Loucy (cell line): ENCODE measurements around the gene GRID1.

Source experiments
- H2AFZ ChIP-seq: fragments of 200-600 bp; sonication (generic); 2 replicates; pipeline ENCODE4 v1.6.0; 2016; ENCODE audit warnings: antibody characterized with exemption, mild to moderate bottlenecking, low read length, moderate library complexity
- H3F3A ChIP-seq: fragments of 200-600 bp; 2 replicates; pipeline ENCODE4 v1.6.0; 2016; ENCODE audit warnings: antibody characterized with exemption, low read depth, mild to moderate bottlenecking
- H3K27me3 ChIP-seq: fragments of 200-600 bp; sonication (generic); 2 replicates; pipeline ENCODE4 v1.6.1; 2014; ENCODE audit warnings: low read length, mild to moderate bottlenecking; ENCODE audit not compliant: insufficient read depth, poor library complexity, severe bottlenecking
- H3K36me3 ChIP-seq: fragments of 200-600 bp; sonication (generic); 2 replicates; pipeline ENCODE4 v1.6.1; 2016; ENCODE audit warnings: low read length; ENCODE audit not compliant: insufficient read depth
- H3K4me1 ChIP-seq: fragments of 200-600 bp; sonication (generic); 2 replicates; pipeline ENCODE4 v1.5.1; 2014; ENCODE audit warnings: low read length, mild to moderate bottlenecking; ENCODE audit not compliant: insufficient read depth, poor library complexity, severe bottlenecking
- H3K4me2 ChIP-seq: fragments of 200-600 bp; sonication (generic); 2 replicates; pipeline ENCODE4 v1.6.0; 2014; ENCODE audit warnings: antibody characterized with exemption, low read length, low read depth, mild to moderate bottlenecking; ENCODE audit not compliant: poor library complexity, severe bottlenecking
- H3K4me3 ChIP-seq: fragments of 200-600 bp; sonication (generic); 2 replicates; pipeline ENCODE4 v1.5.1; 2014; ENCODE audit warnings: low read length, mild to moderate bottlenecking, mixed read lengths; ENCODE audit not compliant: poor library complexity, severe bottlenecking
- H3K79me2 ChIP-seq: fragments of 200-600 bp; sonication (generic); 2 replicates; pipeline ENCODE4 v1.6.1; 2014; ENCODE audit warnings: low read length; ENCODE audit not compliant: insufficient read depth
- H3K9ac ChIP-seq: fragments of 200-600 bp; sonication (generic); 2 replicates; pipeline ENCODE4 v1.6.0; 2014; ENCODE audit warnings: mild to moderate bottlenecking, low read depth, low read length, moderate library complexity; ENCODE audit not compliant: poor library complexity, severe bottlenecking
- H3K9me2 ChIP-seq: fragments of 200-600 bp; sonication (generic); replicated peaks from 2 replicates; pipeline ENCODE4 v1.6.1; 2016; ENCODE audit warnings: low read depth, low read length, mixed read lengths
- H3K9me3 ChIP-seq: fragments of 200-600 bp; sonication (generic); 2 replicates; pipeline ENCODE4 v1.6.1; 2014; ENCODE audit warnings: mild to moderate bottlenecking, antibody characterized with exemption, low read length, low read depth; ENCODE audit not compliant: insufficient read depth
- H4K20me1 ChIP-seq: fragments of 200-600 bp; sonication (generic); 2 replicates; pipeline ENCODE4 v1.6.0; 2014; ENCODE audit warnings: antibody characterized with exemption, low read length, mild to moderate bottlenecking; ENCODE audit not compliant: insufficient read depth, poor library complexity, severe bottlenecking
- CTCF ChIP-seq: fragments of 200-600 bp; sonication (generic); conservative IDR thresholded peaks from 2 replicates; pipeline ENCODE4 v1.5.1; 2014; ENCODE audit warnings: mild to moderate bottlenecking, antibody characterized with exemption, low read length
- EZH2phosphoT487 ChIP-seq: fragments of 200-600 bp; IDR thresholded peaks from 2 replicates; pipeline ENCODE4 v1.6.1; 2018; ENCODE audit warnings: antibody characterized with exemption, mild to moderate bottlenecking, moderate library complexity, borderline replicate concordance

Gene GRID1

GRCh38 chr10:85645053-85645452 is 721.5 kb downstream of the GRID1 start:
- Histone ChIP-seq H3K4me1 (no peaks in the 10 kb centered on the region), H2AFZ (no peak overlapping the region), H3K27me3 (no peaks in the 10 kb centered on the region), H3K4me2 (no peak overlapping the region), H3K9ac (no peak overlapping the region), H4K20me1 (no peaks in the 10 kb centered on the region), H3K36me3 (no peaks in the 10 kb centered on the region), H3K4me3 (no peak overlapping the region), H3K79me2 (no peaks in the 10 kb centered on the region), H3K9me3 (no peaks in the 10 kb centered on the region; the same call in 1 of the 2 replicates), H3F3A (no peaks in the 10 kb centered on the region), H3K9me2 (no peaks in the 10 kb centered on the region)
- TF ChIP-seq EZH2phosphoT487 (no peak), CTCF (no peak)

GRCh38 chr10:85643845-85644525 is 722.6 kb downstream of the GRID1 start:
- Histone ChIP-seq H3K79me2 (no peaks in the 10 kb centered on the region), H3K4me2 (no peak overlapping the region), H3K27me3 (no peaks in the 10 kb centered on the region), H3K9me3 (no peaks in the 10 kb centered on the region; the same call in 1 of the 2 replicates), H3F3A (no peaks in the 10 kb centered on the region), H3K4me1 (no peaks in the 10 kb centered on the region), H4K20me1 (no peaks in the 10 kb centered on the region), H3K9me2 (no peaks in the 10 kb centered on the region), H3K36me3 (no peaks in the 10 kb centered on the region), H2AFZ (no peak overlapping the region), H3K9ac (no peak overlapping the region), H3K4me3 (no peak overlapping the region)
- no peak for TF ChIP-seq EZH2phosphoT487
- no peak for TF ChIP-seq CTCF

- H3K9ac ChIP-seq = no peak overlapping the region
- H2AFZ ChIP-seq = no peak overlapping the region
Observed at GRCh38 chr10:85643171-85643844, 723.3 kb downstream of the GRID1 start.

More at GRCh38 chr10:85643171-85643844, 723.3 kb downstream of the GRID1 start:
- no peak overlapping the region for H3K4me3 ChIP-seq
- H3F3A ChIP-seq = no peaks in the 10 kb centered on the region
- no peak for TF ChIP-seq EZH2phosphoT487
- no peak for TF ChIP-seq CTCF
- H3K4me2 ChIP-seq = no peak overlapping the region
- no peaks in the 10 kb centered on the region for H4K20me1 ChIP-seq
- H3K27me3 ChIP-seq = no peaks in the 10 kb centered on the region
- H3K79me2 ChIP-seq = no peaks in the 10 kb centered on the region
- H3K4me1 ChIP-seq = no peaks in the 10 kb centered on the region
- no peaks in the 10 kb centered on the region for H3K36me3 ChIP-seq
- no peaks in the 10 kb centered on the region for H3K9me2 ChIP-seq
- no peaks in the 10 kb centered on the region; the same call in 1 of the 2 replicates for H3K9me3 ChIP-seq
